HepG2 (cell line): ENCODE results near the gene GRK4. TPM values are rescaled to one million over a fixed set of nuclear protein-coding genes. Genes with fewer than 3 reads are reported as not detected.

ENCODE experiments used
- ATAC-seq: fragments of 200-7000 bp; cut with Tn5 transposase; 3 replicates; pipeline ENCODE4 v1.9.1; 2020; ENCODE audit warnings: mild to moderate bottlenecking, moderate library complexity
- BruUV-seq: library from RNA; stranded (reverse); fragments of 400-500 nt; replicated peaks from 2 replicates; lab custom pipeline; 2021; lab: Mats Ljungman, UMichigan
- CTCF ChIA-PET: fragments of 300-600 bp; formaldehyde crosslinking; extraction: SDS; loops from one replicate; lab custom pipeline; 2021; ENCODE audit warnings: low total read pairs, inconsistent platforms, low intra/inter-chr PET ratio; lab: Yijun Ruan, JAX
- POLR2A ChIA-PET: fragments of 350-600 bp; sonication (Branson Sonifier 250); formaldehyde crosslinking; loops from one replicate; lab custom pipeline; 2020; ENCODE audit warnings: antibody characterized with exemption, inconsistent platforms; lab: Yijun Ruan, JAX
- DNase-seq: peaks from one replicate; pipeline ENCODE4 v3.0.0-alpha.2; 2015; ENCODE audit warnings: low spot score
- FAIRE-seq: peaks from 3 replicates; lab custom pipeline; 2011; peaks lifted over from hg19 to GRCh38; lab: Jason Lieb, UNC
- H2AFZ ChIP-seq: one replicate; pipeline ENCODE4 v1.6.1; 2011; ENCODE audit warnings: low read length, inconsistent platforms
- H3K27ac ChIP-seq: fragments of 300-600 bp; 3 replicates; pipeline ENCODE4 v1.8.0; 2011; ENCODE audit warnings: mixed run types, mild to moderate bottlenecking, mixed read lengths, low read length, inconsistent platforms; ENCODE audit not compliant: insufficient read depth; ENCODE audit errors: extremely low read length
- H3K27me3 ChIP-seq, 2 experiments: fragments of 200-600 bp in 1 of 2; 2 replicates in 1 of 2; 3 replicates in 1 of 2; pipeline versions ENCODE4 v1.6.0 to v1.8.0; 2011; ENCODE audit warnings: low read length in 2 of 2, mild to moderate bottlenecking in 2 of 2, moderate library complexity in 2 of 2, inconsistent platforms in 1 of 2; ENCODE audit not compliant: insufficient read depth in 2 of 2, control insufficient read depth in 1 of 2
- H3K36me3 ChIP-seq, 2 experiments: fragments of 200-600 bp in 1 of 2; replicated peaks in 1 of 2; 2 replicates in 1 of 2; 3 replicates in 1 of 2; pipeline versions ENCODE4 v1.5.1 to v1.8.0; 2011; ENCODE audit warnings: low read length in 2 of 2, inconsistent platforms in 1 of 2; ENCODE audit not compliant: insufficient read depth in 2 of 2, control insufficient read depth in 1 of 2
- H3K4me1 ChIP-seq: 2 replicates; pipeline ENCODE4 v1.5.1; 2012; ENCODE audit warnings: low read length, inconsistent platforms; ENCODE audit not compliant: insufficient read depth
- H3K4me2 ChIP-seq: 2 replicates; pipeline ENCODE4 v1.6.0; 2011; ENCODE audit warnings: low read depth, low read length, inconsistent platforms
- H3K4me3 ChIP-seq, 3 experiments: fragments of 200-600 bp in 1 of 3; sonication (generic), shearing (Covaris generic) in 1 of 3; replicated peaks in 1 of 3; 2 replicates each; pipeline ENCODE4 v1.5.1; 2011 to 2016; ENCODE audit warnings: low read length in 3 of 3, inconsistent platforms in 2 of 3, low read depth in 2 of 3, mild to moderate bottlenecking in 2 of 3, control low read depth in 1 of 3, mixed read lengths in 1 of 3; ENCODE audit not compliant: insufficient read depth in 1 of 3
- H3K79me2 ChIP-seq: one replicate; pipeline ENCODE4 v1.6.1; 2011; ENCODE audit warnings: low read length, inconsistent platforms; ENCODE audit not compliant: insufficient read depth
- H3K9ac ChIP-seq: 2 replicates; pipeline ENCODE4 v1.6.0; 2011; ENCODE audit warnings: mild to moderate bottlenecking, low read depth, low read length, inconsistent platforms; ENCODE audit not compliant: insufficient read depth
- H3K9me3 ChIP-seq: 2 replicates; pipeline ENCODE4 v1.5.1; 2012; ENCODE audit warnings: mild to moderate bottlenecking, low read length
- H4K20me1 ChIP-seq: 2 replicates; pipeline ENCODE4 v1.6.0; 2011; ENCODE audit warnings: inconsistent platforms, mild to moderate bottlenecking, low read length, moderate library complexity; ENCODE audit not compliant: insufficient read depth
- AGO2 ChIP-seq: fragments of 200-400 bp; formaldehyde crosslinking; optimal IDR thresholded peaks from 2 replicates; pipeline ENCODE3; 2017; ENCODE audit warnings: mild to moderate bottlenecking, low read depth, low read length, moderate library complexity
- ISL2 ChIP-seq: sonication (generic); formaldehyde crosslinking; IDR thresholded peaks from 2 replicates; pipeline ENCODE4 v1.5.0; 2020; ENCODE audit warnings: missing genetic modification reagents
- JDP2 ChIP-seq: sonication (generic); formaldehyde crosslinking; IDR thresholded peaks from 2 replicates; pipeline ENCODE4 v1.8.1; 2022; ENCODE audit warnings: missing genetic modification reagents, borderline replicate concordance
- KAT8 ChIP-seq: IDR thresholded peaks from 2 replicates; pipeline ENCODE4 v1.6.1; 2016; ENCODE audit warnings: missing genetic modification reagents, missing compliant biosample characterization
- RBFOX2 ChIP-seq: fragments of 200-400 bp; formaldehyde crosslinking; IDR thresholded peaks from 2 replicates; pipeline ENCODE4 v1.6.1; 2017; ENCODE audit warnings: low read depth, mild to moderate bottlenecking, low read length
- RBM22 ChIP-seq: fragments of 200-400 bp; formaldehyde crosslinking; optimal IDR thresholded peaks from 2 replicates; pipeline ENCODE3; 2017; ENCODE audit warnings: mild to moderate bottlenecking, low read length, moderate library complexity
- SPEN ChIP-seq: sonication (generic); formaldehyde crosslinking; IDR thresholded peaks from 2 replicates; pipeline ENCODE4 v1.5.1; 2020; ENCODE audit warnings: low read depth, mild to moderate bottlenecking, missing genetic modification reagents
- ZFX ChIP-seq: sonication (generic); formaldehyde crosslinking; IDR thresholded peaks from 2 replicates; pipeline ENCODE4 v1.4.0; 2020; ENCODE audit warnings: mild to moderate bottlenecking, low read depth, missing genetic modification reagents, moderate library complexity
- ZNF607 ChIP-seq: sonication (generic); formaldehyde crosslinking; IDR thresholded peaks from 2 replicates; pipeline ENCODE4 v1.5.1; 2020; ENCODE audit warnings: missing genetic modification reagents, mild to moderate bottlenecking, borderline replicate concordance
- ZNF615 ChIP-seq: sonication (generic); formaldehyde crosslinking; IDR thresholded peaks from 2 replicates; pipeline ENCODE4 v1.5.0; 2020; ENCODE audit warnings: mild to moderate bottlenecking, missing genetic modification reagents, borderline replicate concordance
- ZNF766 ChIP-seq: sonication (generic); formaldehyde crosslinking; IDR thresholded peaks from 2 replicates; pipeline ENCODE4 v1.5.0; 2020; ENCODE audit warnings: missing genetic modification reagents, borderline replicate concordance
- ZNF784 ChIP-seq: sonication (generic); formaldehyde crosslinking; IDR thresholded peaks from 2 replicates; pipeline ENCODE4 v1.5.1; 2020; ENCODE audit warnings: missing genetic modification reagents, mild to moderate bottlenecking, borderline replicate concordance
- ZNF816 ChIP-seq: sonication (generic); formaldehyde crosslinking; IDR thresholded peaks from 2 replicates; pipeline ENCODE4 v1.8.0; 2022; ENCODE audit warnings: missing genetic modification reagents, mild to moderate bottlenecking, borderline replicate concordance
- WGBS: methylation state at CpG from one replicate; pipeline ENCODE4 v1.1.6; 2017; ENCODE audit warnings: low lambda C conversion rate; 5-methylcytosine and 5-hydroxymethylcytosine counted together
- in situ Hi-C: cut with HindIII; loops from 2 replicates; pipeline ENCODE4 v1.10.0; 2017; ENCODE audit warnings: low pct_unique_long_range_greater_than_20kb; ENCODE audit not compliant: extremely low pct_ligation_motif_present
- intact Hi-C: fragments of 100-400 bp; cut with micrococcal nuclease; formaldehyde crosslinking; loops from one replicate; pipeline ENCODE4 v1.10.0; 2022; ENCODE audit not compliant: unreplicated experiment
- polyA plus RNA-seq, 8 experiments: library from polyadenylated mRNA; depleted of rRNA in 3 of 8; stranded (reverse) in 7 of 8; unstranded in 1 of 8; fragments of >200 nt; fragmentation: Illumina TruSeq in 4 of 8; extraction: Trizol in 4 of 8; gene quantifications; 2 replicates each; pipeline versions ENCODE4 v1.2.1 to v1.2.3, GENCODE V29; 2011 to 2016; ENCODE audit warnings: low read depth in 4 of 8, missing spikeins in 1 of 8, mixed read lengths in 1 of 8; ENCODE audit not compliant: insufficient read depth in 1 of 8
- total RNA-seq, 5 experiments: library from RNA; depleted of rRNA; stranded (reverse); fragments of >200 nt; fragmentation: Illumina TruSeq; extraction: Trizol; gene quantifications; 2 replicates each; pipeline ENCODE4 v1.2.3, GENCODE V29; 2016; ENCODE audit warnings: low read depth in 1 of 5

The GRK4 gene
- total and polyA plus RNA-seq, 2 of the 13 experiments (the other 11 are each of a cell fraction or from before 2014, with no cell fraction given) = 1.8 to 2.0 TPM

- ATAC-seq = no peak
- peaks cover 26% of the 10 kb centered on the region for H3K4me1 ChIP-seq
- H3K36me3 ChIP-seq = peaks cover 38 to 66% of the 10 kb centered on the region in 2 experiments
- TF ChIP-seq SPEN = no peak
- TF ChIP-seq ZNF816 = no peak
- TF ChIP-seq ZNF607 (CRISPR knock-in tag) = no peak
- no peak for TF ChIP-seq ISL2 (CRISPR knock-in tag)
- no peak for TF ChIP-seq ZFX
- TF ChIP-seq ZNF766 (CRISPR knock-in tag) = no peak
- TF ChIP-seq JDP2 (CRISPR knock-in tag) = no peak
- no peak for TF ChIP-seq ZNF784
- TF ChIP-seq KAT8 (CRISPR knock-in tag) = no peak
- TF ChIP-seq RBM22 = peak; percentile 43
- peak; percentile 82 for TF ChIP-seq AGO2
- 0 out of 2 replicates have a peak, but pooled peaks have one; percentile 26 for TF ChIP-seq RBFOX2
- TF ChIP-seq ZNF615 (CRISPR knock-in tag) = no peak
- TF ChIP-seq, all 625 proteins: peak for 3
- no peaks in the 10 kb centered on the region; a peak in 1 of 5 replicates for H3K27me3 ChIP-seq
- in situ Hi-C loops (no loop called here), intact Hi-C loops (loop anchor here (5.0 to 10.0 kb wide), 2 partner anchors 75 to 97 kb away; partner anchors contain the start of gene ADD1)
- FAIRE-seq (no peak), DNase-seq (no peak)
- WGBS = 97% methylated on average over 20 of the region's 30 CpGs
- no peak overlapping the region for H3K27ac ChIP-seq
- H3K4me3 ChIP-seq = no peak overlapping the region
- POLR2A ChIA-PET = no interaction called here
- H3K9me3 ChIP-seq = no peaks in the 10 kb centered on the region
- H3K4me2 ChIP-seq = no peak overlapping the region
- no TSS peak for BruUV-seq
- H2AFZ ChIP-seq = no peak overlapping the region
- peaks cover 10% of the 10 kb centered on the region for H3K79me2 ChIP-seq
- H4K20me1 ChIP-seq = peaks cover 19% of the 10 kb centered on the region; the same call in 1 of the 2 replicates
- CTCF ChIA-PET = no interaction called here
- H3K9ac ChIP-seq = no peak overlapping the region
Observed at GRCh38 chr4:2939383-2940243, 23.8 kb upstream of the GRK4 start.
